Loucy (cell line): ENCODE measurements around the gene VAMP1.

Experiments
- H2AFZ ChIP-seq: fragments of 200-600 bp; sonication (generic); 2 replicates; pipeline ENCODE4 v1.6.0; 2016; ENCODE audit warnings: antibody characterized with exemption, mild to moderate bottlenecking, low read length, moderate library complexity
- H3F3A ChIP-seq: fragments of 200-600 bp; 2 replicates; pipeline ENCODE4 v1.6.0; 2016; ENCODE audit warnings: antibody characterized with exemption, low read depth, mild to moderate bottlenecking
- H3K27me3 ChIP-seq: fragments of 200-600 bp; sonication (generic); 2 replicates; pipeline ENCODE4 v1.6.1; 2014; ENCODE audit warnings: low read length, mild to moderate bottlenecking; ENCODE audit not compliant: insufficient read depth, poor library complexity, severe bottlenecking
- H3K36me3 ChIP-seq: fragments of 200-600 bp; sonication (generic); 2 replicates; pipeline ENCODE4 v1.6.1; 2016; ENCODE audit warnings: low read length; ENCODE audit not compliant: insufficient read depth
- H3K4me1 ChIP-seq: fragments of 200-600 bp; sonication (generic); 2 replicates; pipeline ENCODE4 v1.5.1; 2014; ENCODE audit warnings: low read length, mild to moderate bottlenecking; ENCODE audit not compliant: insufficient read depth, poor library complexity, severe bottlenecking
- H3K4me2 ChIP-seq: fragments of 200-600 bp; sonication (generic); 2 replicates; pipeline ENCODE4 v1.6.0; 2014; ENCODE audit warnings: antibody characterized with exemption, low read length, low read depth, mild to moderate bottlenecking; ENCODE audit not compliant: poor library complexity, severe bottlenecking
- H3K4me3 ChIP-seq: fragments of 200-600 bp; sonication (generic); 2 replicates; pipeline ENCODE4 v1.5.1; 2014; ENCODE audit warnings: low read length, mild to moderate bottlenecking, mixed read lengths; ENCODE audit not compliant: poor library complexity, severe bottlenecking
- H3K79me2 ChIP-seq: fragments of 200-600 bp; sonication (generic); 2 replicates; pipeline ENCODE4 v1.6.1; 2014; ENCODE audit warnings: low read length; ENCODE audit not compliant: insufficient read depth
- H3K9ac ChIP-seq: fragments of 200-600 bp; sonication (generic); 2 replicates; pipeline ENCODE4 v1.6.0; 2014; ENCODE audit warnings: mild to moderate bottlenecking, low read depth, low read length, moderate library complexity; ENCODE audit not compliant: poor library complexity, severe bottlenecking
- H3K9me2 ChIP-seq: fragments of 200-600 bp; sonication (generic); replicated peaks from 2 replicates; pipeline ENCODE4 v1.6.1; 2016; ENCODE audit warnings: low read depth, low read length, mixed read lengths
- H3K9me3 ChIP-seq: fragments of 200-600 bp; sonication (generic); 2 replicates; pipeline ENCODE4 v1.6.1; 2014; ENCODE audit warnings: mild to moderate bottlenecking, antibody characterized with exemption, low read length, low read depth; ENCODE audit not compliant: insufficient read depth
- H4K20me1 ChIP-seq: fragments of 200-600 bp; sonication (generic); 2 replicates; pipeline ENCODE4 v1.6.0; 2014; ENCODE audit warnings: antibody characterized with exemption, low read length, mild to moderate bottlenecking; ENCODE audit not compliant: insufficient read depth, poor library complexity, severe bottlenecking
- CTCF ChIP-seq: fragments of 200-600 bp; sonication (generic); conservative IDR thresholded peaks from 2 replicates; pipeline ENCODE4 v1.5.1; 2014; ENCODE audit warnings: mild to moderate bottlenecking, antibody characterized with exemption, low read length
- EZH2phosphoT487 ChIP-seq: fragments of 200-600 bp; IDR thresholded peaks from 2 replicates; pipeline ENCODE4 v1.6.1; 2018; ENCODE audit warnings: antibody characterized with exemption, mild to moderate bottlenecking, moderate library complexity, borderline replicate concordance

The VAMP1 gene

GRCh38 chr12:6450091-6450868 lies 20.2 kb downstream of the VAMP1 start:
- H3K9ac ChIP-seq, result peak overlapping the region; percentile 96
- H3K4me2 ChIP-seq, result peak overlapping the region; percentile 100
- H3K9me2 ChIP-seq, result no peaks in the 10 kb centered on the region
- no peaks in the 10 kb centered on the region for H3K9me3 ChIP-seq
- H3K4me3 ChIP-seq, result peak overlapping the region; percentile 91
- H3K79me2 ChIP-seq, result peaks cover 48% of the 10 kb centered on the region
- H3F3A ChIP-seq, result no peaks in the 10 kb centered on the region
- peaks cover 2% of the 10 kb centered on the region; the same call in 1 of the 2 replicates for H3K36me3 ChIP-seq
- TF ChIP-seq EZH2phosphoT487 (no peak), CTCF (no peak)
- no peak overlapping the region for H2AFZ ChIP-seq
- peaks cover 38% of the 10 kb centered on the region for H3K4me1 ChIP-seq
- no peaks in the 10 kb centered on the region for H3K27me3 ChIP-seq
- H4K20me1 ChIP-seq, result no peaks in the 10 kb centered on the region

DNA sequence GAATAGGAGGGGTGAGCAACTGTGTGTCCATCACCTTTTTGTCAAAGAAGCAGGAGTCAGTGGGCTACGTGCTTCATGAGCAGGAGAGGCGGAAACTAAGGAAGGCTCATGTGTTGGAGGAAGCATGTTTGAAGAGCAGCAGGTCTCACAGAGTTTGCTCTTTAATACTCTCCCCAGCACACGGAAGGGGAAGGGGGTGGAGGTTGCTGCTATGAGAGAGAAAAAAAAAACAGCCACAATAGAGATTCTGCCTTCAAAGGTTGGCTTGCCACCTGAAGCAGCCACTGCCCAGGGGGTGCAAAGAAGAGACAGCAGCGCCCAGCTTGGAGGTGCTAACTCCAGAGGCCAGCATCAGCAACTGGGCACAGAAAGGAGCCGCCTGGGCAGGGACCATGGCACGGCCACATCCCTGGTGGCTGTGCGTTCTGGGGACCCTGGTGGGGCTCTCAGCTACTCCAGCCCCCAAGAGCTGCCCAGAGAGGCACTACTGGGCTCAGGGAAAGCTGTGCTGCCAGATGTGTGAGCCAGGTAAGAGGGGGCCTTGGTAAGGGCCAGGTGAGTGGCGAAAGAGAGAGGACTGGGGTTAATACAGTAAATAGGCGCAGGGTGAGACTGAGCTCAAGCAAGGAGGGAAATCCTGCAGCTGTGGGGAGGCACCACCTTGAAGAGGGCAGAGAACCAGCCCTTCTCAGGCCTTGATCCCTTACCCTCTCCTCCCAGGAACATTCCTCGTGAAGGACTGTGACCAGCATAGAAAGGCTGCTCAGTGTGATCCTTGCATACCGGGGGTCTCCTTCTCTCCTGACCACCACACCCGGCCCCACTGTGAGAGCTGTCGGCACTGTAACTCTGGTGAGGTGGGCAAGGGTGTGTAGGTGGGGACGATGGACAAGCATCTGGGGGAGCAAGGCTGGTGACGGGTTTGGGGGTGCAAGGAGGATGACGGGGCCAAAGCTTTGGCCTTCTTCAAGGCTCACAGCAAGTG lies 25.5 kb downstream of the VAMP1 start, which contains the start of gene CD27:
Gene CD27 (plus strand): TSS at position 252 of the 985 bp plus-strand sequence. CDS start 141 bp downstream, at position 393.
- Histone ChIP-seq H3K9ac (peak within 1 kb of the TSS; percentile 32), H3K4me2 (peak within 1 kb of the TSS; percentile 40), H4K20me1 (no peaks in the 10 kb centered on the region), H3K36me3 (no peaks in the 10 kb centered on the region), H2AFZ (0 out of 2 replicates have a peak within 1 kb of the TSS, but pooled peaks have one; percentile 54), H3K9me3 (no peaks in the 10 kb centered on the region), H3K27me3 (no peaks in the 10 kb centered on the region), H3K9me2 (no peaks in the 10 kb centered on the region), H3K79me2 (peaks cover 2% of the 10 kb centered on the region; the same call in 1 of the 2 replicates), H3F3A (no peaks in the 10 kb centered on the region), H3K4me1 (peaks cover 22% of the 10 kb centered on the region), H3K4me3 (no peak within 1 kb of the TSS)
- TF ChIP-seq CTCF (no peak), EZH2phosphoT487 (no peak)

DNA sequence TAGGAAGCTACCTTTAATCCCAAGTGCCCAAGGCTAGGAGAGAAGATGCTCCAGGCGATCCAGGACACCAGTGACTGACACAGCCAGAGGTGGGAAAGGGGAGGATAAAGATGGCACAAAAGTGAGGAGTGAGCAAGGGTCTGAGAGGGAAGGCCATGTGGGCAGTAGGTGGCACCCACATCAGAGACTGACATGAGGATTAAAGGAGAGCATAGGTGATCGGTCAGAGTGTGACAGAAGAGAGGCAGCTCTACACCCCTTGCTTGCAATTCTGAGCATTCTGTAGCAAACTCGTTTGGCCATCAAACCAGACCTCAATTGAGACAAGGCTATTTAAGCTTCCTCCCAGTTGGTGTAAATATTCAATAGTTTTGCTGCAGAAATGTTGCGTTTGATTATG lies 26.4 kb downstream of the VAMP1 start:
- Histone ChIP-seq H3K9me3 (no peaks in the 10 kb centered on the region), H3K36me3 (no peaks in the 10 kb centered on the region), H3K4me1 (peaks cover 20% of the 10 kb centered on the region), H3K9me2 (no peaks in the 10 kb centered on the region), H3K4me3 (no peak overlapping the region), H3K79me2 (no peaks in the 10 kb centered on the region), H3K27me3 (no peaks in the 10 kb centered on the region), H3K4me2 (peak overlapping the region; percentile 40), H4K20me1 (no peaks in the 10 kb centered on the region), H3F3A (no peaks in the 10 kb centered on the region), H3K9ac (peak overlapping the region; percentile 32), H2AFZ (no peak overlapping the region)
- TF ChIP-seq CTCF (no peak), EZH2phosphoT487 (no peak)
